Lung (tissue), 12 donors: ENCODE measurements around the gene SLC4A11. TPM values are rescaled to one million over a fixed set of nuclear protein-coding genes. Genes with fewer than 3 reads are reported as not detected.

Source experiments
- ATAC-seq: fragments of 200-7000 bp; cut with Tn5 transposase; one replicate; pipeline ENCODE4 v1.9.1; 2020; ENCODE audit warnings: moderate number of reproducible peaks; ENCODE audit not compliant: insufficient read depth, low FRiP score
- DNase-seq, 3 donors: peaks; one replicate each; pipeline ENCODE4 v3.0.0-alpha.2; 2013 to 2017
- H3K27ac ChIP-seq, 2 donors: one replicate each; pipeline ENCODE4 v1.5.1; 2013; ENCODE audit warnings: mild to moderate bottlenecking in 2 of 2, moderate library complexity in 2 of 2, control low read depth in 1 of 2, inconsistent platforms in 1 of 2, low read depth in 1 of 2, low read length in 1 of 2
- H3K27me3 ChIP-seq, 3 donors: one replicate each; pipeline ENCODE4 v1.5.1; 2013; ENCODE audit warnings: low read length in 2 of 3; ENCODE audit not compliant: control insufficient read depth in 3 of 3, insufficient read depth in 3 of 3
- H3K36me3 ChIP-seq, 4 donors: one replicate each; pipeline ENCODE4 v1.5.1; 2013; ENCODE audit warnings: low read length in 4 of 4, mild to moderate bottlenecking in 1 of 4, moderate library complexity in 1 of 4; ENCODE audit not compliant: control insufficient read depth in 4 of 4, insufficient read depth in 4 of 4
- H3K4me1 ChIP-seq, 5 donors: one replicate each; pipeline ENCODE4 v1.5.1; 2013; ENCODE audit warnings: low read length in 5 of 5, mild to moderate bottlenecking in 2 of 5, moderate library complexity in 1 of 5; ENCODE audit not compliant: control insufficient read depth in 5 of 5, insufficient read depth in 5 of 5
- H3K4me3 ChIP-seq: one replicate; pipeline ENCODE4 v1.5.1; 2013; ENCODE audit warnings: mild to moderate bottlenecking, control low read depth, moderate library complexity
- H3K9ac ChIP-seq, 2 donors: one replicate each; pipeline ENCODE4 v1.5.1; 2013; ENCODE audit warnings: low read length in 2 of 2, control low read depth in 1 of 2; ENCODE audit not compliant: insufficient read depth in 1 of 2
- H3K9me3 ChIP-seq, 4 donors: one replicate each; pipeline ENCODE4 v1.5.1; 2013; ENCODE audit warnings: low read length in 3 of 4, mild to moderate bottlenecking in 1 of 4, moderate library complexity in 1 of 4; ENCODE audit not compliant: control insufficient read depth in 4 of 4, insufficient read depth in 3 of 4
- CTCF ChIP-seq: IDR thresholded peaks from 2 replicates; pipeline ENCODE4 v1.5.1; 2012; ENCODE audit warnings: mild to moderate bottlenecking; ENCODE audit errors: control extremely low read depth, extremely low read depth
- WGBS, 2 donors: extraction: QIAGEN DNeasy Blood & Tissue Kit; methylation state at CpG; one replicate each; pipeline ENCODE4 v1.1.7; 2013; 5-methylcytosine and 5-hydroxymethylcytosine counted together
- polyA plus RNA-seq, 2 donors: library from polyadenylated mRNA; stranded (reverse); fragments of 200-250 nt; gene quantifications; one replicate each; pipeline ENCODE4 v1.2.1, GENCODE V29; 2013
- total RNA-seq, 2 donors: library from RNA; depleted of rRNA in 1 of 2; stranded (reverse); fragments of >200 nt in 1 of 2; gene quantifications; one replicate each; pipeline ENCODE4 v1.2.1, GENCODE V29; 2014 to 2021
- donor health status: control.
- donor health status: control.
- donor health status: Bipolar disorder and iron deficiency.
- donor health status: healthy.
- donor health status: DM: yes; HTN: yes; CAD: no.

SLC4A11 gene
- total and polyA plus RNA-seq, 4 donors, result 0.40 to 8.8 (median 4.7) TPM

GRCh38 chr20:3243718-3244358, 4.8 kb upstream of the SLC4A11 start:
- DNase-seq, result no peak
- H3K9me3 ChIP-seq, result peaks cover 0 to 2% (median 0%) of the 10 kb centered on the region in 4 donors
- ATAC-seq, result no peak
- no peak overlapping the region for H3K4me3 ChIP-seq
- H3K36me3 ChIP-seq, result no peaks in the 10 kb centered on the region
- H3K27me3 ChIP-seq, result peaks cover 0 to 48% (median 28%) of the 10 kb centered on the region in 3 donors
- peaks cover 0 to 22% (median 0%) of the 10 kb centered on the region in 5 donors for H3K4me1 ChIP-seq
- no peak overlapping the region for H3K9ac ChIP-seq
- no peak overlapping the region for H3K27ac ChIP-seq
- WGBS, 2 donors, result 69 to 83% methylated on average over 11 of the region's 11 CpGs
- TF ChIP-seq CTCF, result no peak

DNA sequence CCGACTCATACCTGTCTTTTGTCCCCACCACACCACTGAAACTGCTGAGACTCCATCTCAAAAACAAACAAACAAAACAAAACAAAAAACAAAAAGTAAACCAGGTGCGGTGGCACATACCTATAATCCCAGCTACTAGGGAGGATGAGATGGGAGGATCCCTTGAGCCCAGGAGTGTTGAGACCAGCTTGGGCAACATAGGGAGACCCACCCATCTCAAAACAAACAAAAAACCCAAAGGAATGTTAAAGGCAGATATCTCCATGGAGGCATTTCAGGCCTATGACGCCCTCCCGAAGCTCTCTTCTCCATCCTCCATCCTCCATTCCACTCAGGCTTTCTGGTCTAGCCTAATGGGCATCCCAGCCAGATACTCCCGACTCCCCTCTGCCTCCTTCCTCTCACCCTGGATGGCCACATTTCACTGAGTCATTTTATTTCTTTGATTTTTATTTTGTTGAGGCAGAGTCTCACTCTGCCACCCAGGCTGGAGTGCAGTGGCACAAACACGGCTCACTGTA, 3.2 kb upstream of the SLC4A11 start:
- DNase-seq (no peak), ATAC-seq (no peak)
- TF ChIP-seq CTCF, result no peak
- Histone ChIP-seq H3K9ac (no peak overlapping the region), H3K9me3 (peaks cover 0 to 2% (median 0%) of the 10 kb centered on the region in 4 donors), H3K27ac (no peak overlapping the region), H3K4me1 (peaks cover 0 to 22% (median 0%) of the 10 kb centered on the region in 5 donors), H3K36me3 (no peaks in the 10 kb centered on the region), H3K4me3 (no peak overlapping the region), H3K27me3 (peaks cover 0 to 48% (median 32%) of the 10 kb centered on the region in 3 donors)
- WGBS, 2 donors, result 59 to 76% methylated on average over 6 of the region's 6 CpGs

DNA sequence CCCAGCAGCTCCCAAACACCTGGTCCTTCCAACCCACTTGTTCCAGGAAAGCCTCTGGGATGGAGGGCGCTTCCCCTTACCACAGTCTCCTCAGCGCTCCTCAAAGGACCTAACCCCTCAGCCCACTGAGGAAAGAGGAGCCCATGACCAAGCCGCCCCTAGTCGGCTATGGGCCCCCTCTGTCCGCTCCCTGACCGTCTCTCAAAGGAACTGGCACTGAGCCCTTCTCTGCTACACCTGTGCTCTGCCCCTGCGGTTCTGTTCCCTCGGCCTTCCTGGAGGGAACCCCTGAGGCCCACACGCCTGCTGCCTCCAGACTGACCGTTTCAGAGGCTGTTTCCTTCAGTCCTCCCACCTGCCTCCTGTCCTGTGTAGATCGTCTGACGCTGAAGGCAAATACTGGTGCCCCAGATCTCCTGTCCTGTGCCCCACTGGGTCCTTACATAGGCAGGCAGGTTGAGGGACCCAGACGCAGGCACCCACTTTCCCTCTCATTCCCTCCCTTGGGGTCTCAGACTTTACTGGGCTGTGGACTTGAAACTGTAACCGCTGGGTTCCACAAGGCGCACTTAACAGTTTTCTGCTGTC, 1.9 kb upstream of the SLC4A11 start:
- H3K27ac ChIP-seq, result no peak overlapping the region
- H3K4me3 ChIP-seq, result no peak overlapping the region
- H3K27me3 ChIP-seq, result peaks cover 0 to 57% (median 39%) of the 10 kb centered on the region in 3 donors
- peaks cover 0 to 2% (median 0%) of the 10 kb centered on the region in 4 donors for H3K9me3 ChIP-seq
- no peaks in the 10 kb centered on the region for H3K36me3 ChIP-seq
- TF ChIP-seq CTCF, result no peak
- H3K9ac ChIP-seq, result no peak overlapping the region
- WGBS, 2 donors, result 84 to 88% methylated on average over 15 of the region's 15 CpGs
- no peak for DNase-seq
- H3K4me1 ChIP-seq, result peaks cover 0 to 22% (median 0%) of the 10 kb centered on the region in 5 donors
- no peak for ATAC-seq
